EL (cell line): ENCODE results near the gene NFASC.

ENCODE experiments used
- DNase-seq: peaks from one replicate; pipeline ENCODE4 v3.0.0-alpha.2; 2016

Gene NFASC

DNA sequence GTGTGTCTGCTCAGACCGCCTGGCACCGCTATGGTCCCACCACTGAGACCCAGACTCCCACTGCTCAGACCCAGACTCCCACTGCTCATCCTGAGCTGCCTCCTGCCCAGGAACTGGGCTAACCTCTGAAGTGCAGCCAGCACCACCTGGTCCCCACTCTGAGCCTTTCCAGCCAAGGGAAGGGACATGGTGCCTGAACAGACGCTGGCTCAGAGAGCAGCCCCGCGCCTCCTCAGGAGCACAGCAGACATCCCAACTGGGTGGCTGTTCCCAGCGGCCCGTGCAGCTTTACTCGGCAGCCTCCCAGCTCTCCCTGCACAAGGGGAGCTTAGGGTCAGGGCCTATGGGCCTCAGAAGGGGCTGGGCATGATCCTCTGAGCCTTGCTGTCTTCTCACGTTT lies 144.6 kb downstream of the NFASC start:
- DNase-seq, result no peak

GRCh38 chr1:205016075-205016474 lies 145.4 kb downstream of the NFASC start:
- no peak for DNase-seq

DNA sequence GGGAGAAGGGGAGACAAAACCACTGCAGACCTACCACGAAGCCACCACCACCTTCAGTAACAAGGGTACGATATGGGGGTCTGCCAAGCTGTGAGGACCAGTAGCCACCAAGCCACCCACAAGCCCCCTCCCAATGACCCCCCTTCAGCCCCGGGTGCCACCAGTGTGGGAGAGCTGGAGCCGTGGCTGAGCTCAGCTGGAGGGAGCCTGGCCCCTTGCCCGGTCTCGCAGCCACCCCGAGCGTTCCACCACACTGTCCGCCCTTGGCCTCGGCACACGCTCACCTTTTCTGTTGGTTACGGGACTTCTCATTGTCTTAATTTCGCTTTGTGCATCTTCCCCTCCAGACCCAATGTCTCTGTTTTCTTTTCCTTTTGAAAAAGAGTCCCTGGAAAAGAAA lies 145.9 kb downstream of the NFASC start:
- no peak for DNase-seq

DNA sequence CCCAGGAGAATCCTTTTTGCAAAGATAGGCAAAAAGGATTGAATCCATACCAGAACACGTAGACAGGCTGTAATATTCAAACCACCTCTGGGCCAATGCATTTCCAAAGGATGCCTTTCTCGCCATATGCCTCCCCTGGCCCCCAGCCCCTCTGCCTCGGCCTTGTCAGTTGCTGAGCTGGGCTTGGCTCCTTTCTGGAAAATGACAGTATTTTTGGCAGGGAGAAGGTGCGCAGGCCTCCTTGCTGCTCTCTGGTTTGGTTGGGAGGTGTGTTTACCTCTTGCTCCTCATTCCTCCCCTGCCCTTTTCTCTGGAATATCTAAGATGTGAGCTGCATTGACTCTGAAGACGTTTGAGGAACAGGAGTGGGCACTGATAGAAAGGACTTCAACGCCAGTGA lies 146.3 kb downstream of the NFASC start:
- DNase-seq, result no peak

DNA sequence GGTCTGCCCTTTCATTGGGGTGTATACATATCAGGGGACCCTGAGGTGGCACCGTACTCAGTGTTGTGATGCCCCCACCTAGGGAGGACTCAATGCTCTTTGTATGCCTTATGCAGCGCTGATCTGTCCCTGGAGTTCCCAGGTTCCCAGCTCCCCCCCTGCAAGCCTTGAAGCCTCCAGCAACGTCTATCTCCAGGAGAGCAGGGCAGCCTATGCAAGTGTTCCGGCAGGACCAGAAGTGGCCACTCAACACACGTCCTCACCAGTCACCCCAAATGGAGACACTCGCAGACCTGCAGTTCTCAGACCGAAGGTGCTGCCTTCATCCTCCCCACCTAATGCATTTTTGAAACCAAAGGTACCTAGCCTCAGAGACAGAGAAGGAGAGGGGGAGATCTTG lies 147.1 kb downstream of the NFASC start:
- no peak for DNase-seq

DNA sequence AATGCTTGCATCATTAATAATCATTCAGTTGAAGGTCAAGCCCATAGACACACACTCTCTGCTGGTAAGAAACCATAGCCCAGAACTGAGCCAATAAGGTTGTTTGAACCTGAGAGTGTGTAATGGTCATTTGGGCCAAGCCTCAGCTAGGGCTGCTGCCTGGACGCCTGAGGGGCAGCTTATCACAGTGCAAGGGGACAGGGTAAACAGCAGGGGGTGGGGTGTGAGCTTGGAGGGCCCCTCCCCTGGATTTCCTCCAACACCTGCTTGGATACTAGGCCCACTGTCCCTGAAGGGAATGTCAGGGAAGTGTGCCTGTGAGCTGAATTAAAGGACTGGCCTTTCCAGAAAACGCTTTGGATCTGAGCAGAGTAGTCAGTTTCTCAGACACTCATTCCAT lies 147.7 kb downstream of the NFASC start:
- no peak for DNase-seq

- no peak for DNase-seq
Measured at GRCh38 chr1:205020466-205020865, 149.8 kb downstream of the NFASC start.

DNA sequence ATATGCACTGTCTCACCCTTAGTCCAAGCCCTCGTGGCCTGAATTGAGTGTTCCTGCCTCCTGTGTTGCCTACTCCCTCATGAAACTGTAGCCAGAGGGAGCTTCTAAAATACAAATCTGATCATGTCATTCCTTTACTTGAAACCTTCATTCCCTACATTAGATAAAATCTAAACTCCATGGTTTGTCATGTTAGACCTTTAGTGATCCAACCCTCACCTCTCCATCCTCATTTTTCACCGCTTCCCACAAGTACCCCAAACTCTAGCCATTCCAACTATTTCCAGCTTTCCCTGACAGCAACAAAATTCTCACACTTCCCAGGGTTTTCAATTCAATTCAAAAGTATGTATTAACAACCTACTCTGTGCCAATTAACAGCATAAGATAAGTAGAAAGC lies 154.0 kb downstream of the NFASC start:
- DNase-seq, result no peak

DNA sequence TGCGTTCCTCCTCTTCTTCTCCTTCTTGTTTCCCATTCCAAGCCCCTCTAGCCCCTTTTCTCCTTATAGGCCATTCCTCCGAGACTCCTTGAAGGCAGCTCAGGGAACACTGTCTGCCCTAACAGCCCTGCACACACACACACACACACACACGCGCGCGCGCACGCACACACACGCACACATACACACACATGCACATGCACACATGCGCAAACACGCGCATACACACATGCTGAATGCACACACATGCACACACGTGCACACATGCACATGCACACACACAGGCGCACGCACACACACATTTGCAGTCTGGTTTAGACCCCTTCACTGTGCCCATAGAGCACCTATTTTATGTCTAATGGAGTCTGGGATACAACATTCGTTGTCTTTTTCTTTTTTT lies 154.6 kb downstream of the NFASC start:
- DNase-seq, result no peak

DNA sequence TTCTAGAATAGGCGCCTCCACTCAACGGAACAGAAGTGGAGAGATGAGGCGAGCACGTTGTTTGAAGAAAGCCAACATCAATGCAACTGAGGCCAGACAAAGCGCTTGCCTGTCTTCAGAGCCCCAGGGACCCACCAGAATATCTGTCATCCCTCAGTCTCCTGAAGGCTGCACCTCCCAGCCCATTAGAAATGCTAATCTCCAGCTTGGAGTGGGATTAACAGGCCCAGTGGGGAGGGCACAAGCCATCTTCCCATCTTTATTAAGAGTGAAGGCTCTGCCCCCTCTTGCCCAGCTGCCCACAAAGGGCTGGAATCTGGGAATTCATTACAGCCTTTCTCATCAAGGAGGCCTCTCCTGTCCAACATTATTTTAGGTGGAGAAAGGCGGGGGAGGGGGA lies 155.5 kb downstream of the NFASC start:
- no peak for DNase-seq

DNA sequence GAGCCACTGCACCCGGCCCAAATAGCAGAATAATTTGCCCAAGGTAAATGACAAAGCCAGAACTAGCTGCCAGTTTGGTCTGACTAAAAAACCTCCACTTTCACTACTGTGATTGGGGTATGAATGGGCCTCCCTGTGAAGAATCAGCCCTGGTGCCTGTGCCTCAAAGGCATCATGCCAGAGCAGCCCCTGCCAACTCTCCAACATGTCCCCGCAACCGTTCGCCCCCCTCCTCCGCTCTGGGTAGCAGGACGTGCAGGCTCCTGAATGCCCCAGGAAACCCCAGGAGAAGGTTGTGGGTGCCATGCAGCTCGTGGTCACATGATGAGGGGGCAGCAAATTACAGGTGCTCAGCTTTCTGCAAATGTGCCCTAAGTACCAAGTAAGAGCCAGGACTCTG lies 157.7 kb downstream of the NFASC start:
- DNase-seq, result no peak

DNA sequence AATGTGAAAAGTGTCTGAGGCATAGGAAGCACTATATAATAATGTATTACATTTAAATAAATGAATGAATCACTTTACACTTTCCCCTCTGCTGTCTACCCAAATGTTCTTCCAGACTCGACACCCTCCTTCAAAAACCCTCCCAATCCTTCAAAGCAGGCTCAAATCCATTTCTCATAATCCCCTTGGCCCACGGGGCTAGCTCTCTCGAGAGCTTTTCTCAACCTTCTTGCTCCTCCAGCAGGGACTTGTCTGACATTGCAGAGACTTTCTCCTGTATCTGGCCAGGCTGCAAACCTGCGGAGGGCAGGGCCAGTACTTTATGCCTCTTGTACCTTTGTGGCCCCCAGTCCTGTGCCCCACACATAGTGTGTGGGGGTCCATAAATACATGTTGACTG lies 158.3 kb downstream of the NFASC start:
- DNase-seq, result no peak

DNA sequence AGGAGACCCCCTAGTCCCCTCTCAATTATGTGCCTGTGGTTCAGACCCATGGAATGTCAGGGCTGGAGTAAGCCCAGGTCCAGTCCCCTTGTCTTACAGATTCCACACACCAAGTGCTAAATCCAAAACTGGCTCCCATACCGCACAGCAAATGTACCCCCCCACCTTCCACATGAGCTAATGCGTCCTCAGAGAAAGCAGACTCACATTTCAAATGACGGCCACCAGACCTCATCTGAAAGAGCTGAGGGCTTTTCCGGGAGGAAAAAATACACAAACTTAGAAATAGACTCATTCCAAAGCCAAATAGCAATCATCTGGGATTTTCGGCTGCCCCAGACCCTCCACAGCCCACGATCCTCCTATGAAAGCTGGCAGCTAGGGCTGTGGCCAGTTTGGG lies 159.6 kb downstream of the NFASC start:
- no peak for DNase-seq

- no peak for DNase-seq
Measured at GRCh38 chr1:205030896-205031295, 160.2 kb downstream of the NFASC start.

- DNase-seq, result no peak
Measured at GRCh38 chr1:205032508-205032907, 161.8 kb downstream of the NFASC start.

GRCh38 chr1:205037539-205037938 lies 166.9 kb downstream of the NFASC start:
- DNase-seq, result no peak

GRCh38 chr1:205038132-205038786 lies 167.6 kb downstream of the NFASC start:
- no peak for DNase-seq

GRCh38 chr1:205041001-205041715 lies 170.5 kb downstream of the NFASC start:
- DNase-seq, result no peak

- no peak for DNase-seq
Measured at GRCh38 chr1:205041998-205042910, 171.6 kb downstream of the NFASC start.

DNA sequence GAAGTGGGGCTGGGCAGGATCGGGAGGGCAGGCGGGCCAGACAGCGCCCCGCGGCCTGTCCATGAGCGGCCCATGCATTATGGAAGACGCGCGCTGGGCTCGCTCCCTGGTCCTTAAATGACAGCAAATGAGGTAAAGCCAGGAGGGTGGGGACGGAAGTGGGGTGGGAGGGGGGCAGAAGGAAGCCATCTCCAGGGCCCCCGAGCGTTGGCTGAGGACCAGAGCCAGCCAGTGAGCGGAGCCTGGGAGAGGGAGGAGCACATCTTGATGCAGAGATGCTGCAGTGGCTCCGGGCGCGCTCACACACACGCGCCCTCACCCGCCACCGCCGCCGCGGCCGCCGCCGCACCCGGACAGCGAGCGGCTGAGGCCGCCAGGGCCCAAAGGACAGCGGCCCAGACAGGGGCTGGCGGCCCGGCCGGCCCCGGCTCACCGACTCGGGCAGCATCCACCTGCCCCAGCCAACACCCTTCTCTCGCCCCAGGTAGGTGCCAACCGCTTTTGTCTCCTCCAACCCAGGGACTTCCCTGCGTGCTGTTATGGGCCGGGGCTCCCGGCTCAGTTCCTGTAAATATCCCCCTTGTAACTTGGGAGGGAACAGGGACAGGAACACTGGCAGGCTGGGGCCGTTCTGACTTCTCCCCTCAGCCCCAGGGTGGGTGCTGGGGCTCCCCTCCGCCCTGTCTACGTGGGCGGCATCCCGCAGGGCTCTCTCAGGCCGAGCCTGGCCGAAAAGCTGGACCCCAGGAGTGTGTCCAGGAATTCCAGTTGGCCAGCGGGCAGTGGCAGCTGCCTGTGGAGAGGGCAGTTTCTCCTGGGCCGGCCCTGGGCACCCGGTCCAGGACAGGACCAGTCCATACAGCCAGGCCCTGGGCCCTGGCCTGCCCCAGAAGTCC lies 172.5 kb downstream of the NFASC start, which contains the start of gene CNTN2:
Gene CNTN2 (plus strand): TSS at position 302 of the 896 bp plus-strand sequence. CDS start 9,974 bp downstream, outside the sequence.
- DNase-seq, result peak; percentile 6

GRCh38 chr1:205043866-205044265 lies 173.2 kb downstream of the NFASC start:
- no peak for DNase-seq

DNA sequence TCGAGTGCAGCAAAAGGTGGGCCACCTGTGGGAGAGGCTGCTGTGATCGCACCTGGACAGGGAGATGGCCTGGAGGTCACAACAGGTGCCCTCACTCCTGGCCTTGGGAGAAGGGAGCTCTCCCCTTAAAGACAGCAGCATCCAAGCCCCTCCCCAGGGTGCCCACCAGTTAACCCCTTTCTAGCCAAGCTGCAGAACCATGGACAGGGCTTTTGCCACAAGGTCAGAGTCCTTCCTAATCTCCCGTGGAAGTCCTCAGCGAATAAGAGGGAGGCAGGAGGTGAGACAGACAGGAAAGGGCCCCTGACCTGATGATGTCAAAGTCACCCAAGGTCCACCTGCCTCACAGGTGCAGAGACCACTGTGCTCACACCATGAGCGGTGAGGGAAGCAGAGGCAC lies 174.1 kb downstream of the NFASC start:
- no peak for DNase-seq

- no peak for DNase-seq
Measured at GRCh38 chr1:205045146-205045545, 174.5 kb downstream of the NFASC start.
